Measurements from ENCODE around the gene ALG12. TPM values are rescaled to one million over a fixed set of nuclear protein-coding genes. Genes with fewer than 3 reads are reported as not detected.

Gene ALG12
- total and polyA plus RNA-seq, 9 donors = 3.5 to 19.2 (median 13.7) TPM

GRCh38 chr22:49900441-49901230 is 17.6 kb downstream of the ALG12 start:
- intact Hi-C loops (cut with DNase I) = no loop called here
- no peak for TF ChIP-seq EP300 (IDR thresholded peaks at IDR 0.05)
- TF ChIP-seq CTCF (IDR thresholded peaks at IDR 0.05) = no peak
- TF ChIP-seq POLR2A (IDR thresholded peaks at IDR 0.05) = no peak

DNA sequence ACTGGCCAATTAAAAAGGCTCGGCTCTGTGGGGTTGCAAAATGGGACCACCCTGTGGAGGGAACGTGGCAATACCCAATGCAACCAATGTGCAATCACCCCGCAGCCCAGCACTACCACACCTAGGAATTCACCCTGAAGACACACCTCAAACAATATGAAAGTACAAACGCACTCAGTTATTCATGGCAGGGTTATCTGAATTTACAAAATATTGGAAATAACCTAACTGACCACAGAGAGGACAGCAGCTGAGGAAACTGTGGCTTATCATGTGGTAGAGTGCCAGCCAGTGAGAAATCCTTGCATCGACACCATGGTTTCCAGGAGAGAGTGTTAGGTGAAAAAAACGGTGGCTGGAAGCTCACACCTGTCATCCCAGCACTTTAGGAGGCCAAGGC is 18.7 kb downstream of the ALG12 start:
- H3K36me3 ChIP-seq = no peaks in the 10 kb centered on the region
- H3K27me3 ChIP-seq = no peaks in the 10 kb centered on the region
- H3K27ac ChIP-seq = no peak overlapping the region
- 81 to 91% (median 87%) methylated on average over 6 of the region's 6 CpGs for WGBS, 3 donors
- H3K4me1 ChIP-seq (ENCODE audit: insufficient read depth) = no peaks in the 10 kb centered on the region
- intact Hi-C loops (cut with DNase I) = no loop called here
- H3K9me3 ChIP-seq = no peaks in the 10 kb centered on the region
- TF ChIP-seq EP300 (IDR thresholded peaks at IDR 0.05) (no peak), POLR2A (IDR thresholded peaks at IDR 0.05) (no peak), CTCF (IDR thresholded peaks at IDR 0.05) (no peak)
- no peak for DNase-seq
- H3K4me3 ChIP-seq = no peak overlapping the region

More at GRCh38 chr22:49900441-49901230, 17.6 kb downstream of the ALG12 start:
- no peak for DNase-seq
- no peak overlapping the region for H3K4me3 ChIP-seq
- no peaks in the 10 kb centered on the region for H3K9me3 ChIP-seq
- no peaks in the 10 kb centered on the region for H3K27me3 ChIP-seq
- WGBS, 3 donors = 81 to 84% (median 82%) methylated on average over 30 of the region's 30 CpGs
- H3K36me3 ChIP-seq = no peaks in the 10 kb centered on the region
- H3K4me1 ChIP-seq (ENCODE audit: insufficient read depth) = no peaks in the 10 kb centered on the region
- H3K27ac ChIP-seq = no peak overlapping the region

- TF ChIP-seq CTCF (IDR thresholded peaks at IDR 0.05) (no peak), EP300 (IDR thresholded peaks at IDR 0.05) (no peak), POLR2A (IDR thresholded peaks at IDR 0.05) (no peak)
- no peaks in the 10 kb centered on the region for H3K9me3 ChIP-seq
- no peak for DNase-seq
- WGBS, 3 donors = 89 to 96% (median 94%) methylated on average over 8 of the region's 8 CpGs
- no peaks in the 10 kb centered on the region for H3K27me3 ChIP-seq
- no peaks in the 10 kb centered on the region for H3K4me1 ChIP-seq (ENCODE audit: insufficient read depth)
- no peak overlapping the region for H3K4me3 ChIP-seq
- intact Hi-C loops (cut with DNase I) = no loop called here
- H3K36me3 ChIP-seq = no peaks in the 10 kb centered on the region
- H3K27ac ChIP-seq = no peak overlapping the region
These were observed 21.1 kb downstream of the ALG12 start for GRCh38 chr22:49897015-49897684.

GRCh38 chr22:49896201-49896600 is 22.0 kb downstream of the ALG12 start:
- WGBS, 3 donors = 91 to 93% (median 91%) methylated on average over 5 of the region's 5 CpGs
- Histone ChIP-seq H3K4me1 (ENCODE audit: insufficient read depth) (no peaks in the 10 kb centered on the region), H3K9me3 (no peaks in the 10 kb centered on the region), H3K27me3 (no peaks in the 10 kb centered on the region), H3K27ac (no peak overlapping the region), H3K36me3 (no peaks in the 10 kb centered on the region), H3K4me3 (no peak overlapping the region)
- TF ChIP-seq POLR2A (IDR thresholded peaks at IDR 0.05) (no peak), EP300 (IDR thresholded peaks at IDR 0.05) (no peak), CTCF (IDR thresholded peaks at IDR 0.05) (no peak)
- intact Hi-C loops (cut with DNase I) = no loop called here
- no peak for DNase-seq

Data from ovary (tissue), 9 donors.